Testis (tissue), 3 donors: ENCODE data around the gene GABRB3. TPM values are rescaled to one million over a fixed set of nuclear protein-coding genes. Genes with fewer than 3 reads are reported as not detected.
"Not testable (repeated sequence)": the region's sequence is repeated elsewhere in the genome, so short reads cannot be mapped to it uniquely, and the experiment has no call there.

Experiments
- DNase-seq: peaks from one replicate; pipeline ENCODE4 v3.0.0-alpha.2; 2019
- H3K27ac ChIP-seq, 2 donors: fragments of 200-600 bp; sonication (generic); one replicate each; pipeline ENCODE4 v1.5.1; 2019
- H3K27me3 ChIP-seq: fragments of 200-600 bp; sonication (generic); one replicate; pipeline ENCODE4 v1.5.1; 2019
- H3K36me3 ChIP-seq: fragments of 200-600 bp; sonication (generic); one replicate; pipeline ENCODE4 v1.5.1; 2017; ENCODE audit warnings: low read depth; ENCODE audit errors: missing control alignments
- H3K4me1 ChIP-seq: fragments of 200-600 bp; sonication (generic); one replicate; pipeline ENCODE4 v1.5.1; 2019
- H3K4me3 ChIP-seq, 2 donors: fragments of 200-600 bp; sonication (generic); one replicate each; pipeline ENCODE4 v1.5.1; 2017 to 2019
- H3K9me3 ChIP-seq: fragments of 200-600 bp; sonication (generic); one replicate; pipeline ENCODE4 v1.5.1; 2017
- POLR2A ChIP-seq: fragments of 450-650 bp; IDR thresholded peaks from one replicate; pipeline ENCODE4 v1.6.1; 2017; ENCODE audit warnings: antibody characterized with exemption, mild to moderate bottlenecking, moderate library complexity
- WGBS, 2 donors: methylation state at CpG; one replicate each; pipeline ENCODE4 v1.1.5; 2018; 5-methylcytosine and 5-hydroxymethylcytosine counted together
- intact Hi-C: fragments of 100-400 bp; cut with DNase I; formaldehyde crosslinking; loops from one replicate; pipeline ENCODE4 v1.15.1; 2023; ENCODE audit warnings: low total_unique reads
- polyA plus RNA-seq: library from polyadenylated mRNA; stranded (reverse); fragments of 350-450 nt; fragmentation: Illumina TruSeq; extraction: RNeasy Lipid Tissue Mini Kit (QIAGEN cat#74804); gene quantifications from one replicate; pipeline ENCODE4 v1.2.3, GENCODE V29; 2014; ENCODE audit warnings: low read depth, low replicate concordance; ENCODE audit not compliant: insufficient read depth
- total RNA-seq, 2 donors: library from RNA; depleted of rRNA; stranded (reverse); fragments of >200 nt; gene quantifications; one replicate each; pipeline ENCODE4 v1.2.3, GENCODE V29; 2016
- TF ChIP-seq, protein P1 (sequence below), 3 experiments: fragments of 450-650 bp in 2 of 3; fragments of 200-600 bp in 1 of 3; sonication (generic) in 1 of 3; IDR thresholded peaks; one replicate each; pipeline ENCODE4 v1.5.1; 2016 to 2019; ENCODE audit warnings: antibody characterized with exemption in 3 of 3, mild to moderate bottlenecking in 2 of 3, moderate library complexity in 1 of 3

The GABRB3 gene
- total and polyA plus RNA-seq, 3 donors from 2014 or later: 11.8 to 19.6 (median 16.2) TPM

DNA sequence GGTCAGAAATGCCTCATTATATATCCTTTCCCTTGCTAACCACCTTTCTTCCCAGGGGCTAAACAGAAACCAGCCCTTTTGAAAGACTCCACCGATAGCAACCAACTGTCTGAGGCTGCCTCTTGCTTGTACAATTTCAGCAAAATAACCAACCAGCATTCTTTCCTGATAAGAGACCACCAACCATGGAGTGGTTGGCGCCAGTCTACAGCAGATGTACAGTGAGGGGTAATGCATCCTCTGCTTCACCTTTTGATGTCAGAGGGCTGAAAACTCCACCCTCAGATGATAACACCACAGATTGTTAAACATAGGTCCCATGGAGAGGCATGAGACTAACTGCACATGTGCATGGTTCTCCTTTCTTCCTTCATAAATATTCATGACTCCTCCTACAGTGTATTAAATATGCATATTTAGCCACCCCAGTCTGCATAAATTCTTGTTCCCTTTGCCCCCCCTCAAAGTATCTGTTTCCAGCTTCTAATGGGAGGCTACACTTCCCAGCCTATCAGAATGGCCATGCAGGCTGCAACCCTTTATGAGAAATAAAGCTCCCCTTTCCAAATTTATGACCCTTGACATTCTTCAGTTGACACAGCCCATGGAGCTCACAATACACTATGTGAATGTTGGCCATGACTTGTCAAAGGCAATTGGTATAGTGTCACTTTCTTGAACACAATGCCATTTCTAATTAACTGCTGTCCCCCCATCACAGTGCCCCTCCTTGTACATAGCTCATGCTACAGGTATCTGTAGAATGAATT, 48.3 kb downstream of the GABRB3 start:
- intact Hi-C loops: no loop called here
- Histone ChIP-seq H3K27me3 (no peaks in the 10 kb centered on the region), H3K4me1 (no peaks in the 10 kb centered on the region), H3K36me3 (no peaks in the 10 kb centered on the region), H3K4me3 (no peak overlapping the region), H3K9me3 (no peaks in the 10 kb centered on the region), H3K27ac (no peak overlapping the region)
- TF ChIP-seq POLR2A: no peak
- no peak for DNase-seq
- WGBS, 2 donors: 76 to 86% methylated on average over 2 of the region's 2 CpGs

DNA sequence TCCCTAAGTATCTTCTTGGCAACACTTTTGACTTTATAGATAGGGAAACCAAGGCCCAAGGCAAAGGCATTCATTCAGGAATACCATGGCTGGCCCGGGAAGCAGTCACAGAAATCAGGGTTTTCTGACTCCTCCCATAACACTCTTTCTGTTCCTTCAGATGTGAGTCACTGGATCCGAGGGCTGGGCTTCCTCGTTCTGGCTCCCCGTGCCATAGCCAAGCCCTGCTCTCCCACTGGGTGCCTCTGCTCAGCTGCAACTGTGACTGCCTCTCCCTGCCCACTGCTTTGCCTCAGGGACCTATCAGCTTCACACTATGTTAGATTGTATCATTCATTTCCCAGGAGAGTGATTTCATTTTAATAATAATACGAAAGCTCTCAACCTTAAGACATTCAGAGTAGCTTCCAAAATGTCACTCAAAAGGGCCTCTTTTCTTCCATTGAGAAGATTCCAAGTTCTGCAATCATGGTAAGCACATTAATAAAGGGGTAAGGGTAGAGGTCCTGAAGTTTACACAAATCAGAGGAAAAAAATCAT, 50.2 kb downstream of the GABRB3 start:
- intact Hi-C loops: no loop called here
- H3K4me1 ChIP-seq: no peaks in the 10 kb centered on the region
- no peak for DNase-seq
- H3K27me3 ChIP-seq: no peaks in the 10 kb centered on the region
- no peaks in the 10 kb centered on the region for H3K36me3 ChIP-seq
- no peaks in the 10 kb centered on the region for H3K9me3 ChIP-seq
- H3K4me3 ChIP-seq: no peak overlapping the region
- TF ChIP-seq POLR2A: no peak
- TF ChIP-seq, protein P1, sequence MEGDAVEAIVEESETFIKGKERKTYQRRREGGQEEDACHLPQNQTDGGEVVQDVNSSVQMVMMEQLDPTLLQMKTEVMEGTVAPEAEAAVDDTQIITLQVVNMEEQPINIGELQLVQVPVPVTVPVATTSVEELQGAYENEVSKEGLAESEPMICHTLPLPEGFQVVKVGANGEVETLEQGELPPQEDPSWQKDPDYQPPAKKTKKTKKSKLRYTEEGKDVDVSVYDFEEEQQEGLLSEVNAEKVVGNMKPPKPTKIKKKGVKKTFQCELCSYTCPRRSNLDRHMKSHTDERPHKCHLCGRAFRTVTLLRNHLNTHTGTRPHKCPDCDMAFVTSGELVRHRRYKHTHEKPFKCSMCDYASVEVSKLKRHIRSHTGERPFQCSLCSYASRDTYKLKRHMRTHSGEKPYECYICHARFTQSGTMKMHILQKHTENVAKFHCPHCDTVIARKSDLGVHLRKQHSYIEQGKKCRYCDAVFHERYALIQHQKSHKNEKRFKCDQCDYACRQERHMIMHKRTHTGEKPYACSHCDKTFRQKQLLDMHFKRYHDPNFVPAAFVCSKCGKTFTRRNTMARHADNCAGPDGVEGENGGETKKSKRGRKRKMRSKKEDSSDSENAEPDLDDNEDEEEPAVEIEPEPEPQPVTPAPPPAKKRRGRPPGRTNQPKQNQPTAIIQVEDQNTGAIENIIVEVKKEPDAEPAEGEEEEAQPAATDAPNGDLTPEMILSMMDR (IDR thresholded peaks at IDR 0.05): no peak
- 52 to 67% methylated on average over 5 of the region's 5 CpGs for WGBS, 2 donors
- no peak overlapping the region for H3K27ac ChIP-seq

DNA sequence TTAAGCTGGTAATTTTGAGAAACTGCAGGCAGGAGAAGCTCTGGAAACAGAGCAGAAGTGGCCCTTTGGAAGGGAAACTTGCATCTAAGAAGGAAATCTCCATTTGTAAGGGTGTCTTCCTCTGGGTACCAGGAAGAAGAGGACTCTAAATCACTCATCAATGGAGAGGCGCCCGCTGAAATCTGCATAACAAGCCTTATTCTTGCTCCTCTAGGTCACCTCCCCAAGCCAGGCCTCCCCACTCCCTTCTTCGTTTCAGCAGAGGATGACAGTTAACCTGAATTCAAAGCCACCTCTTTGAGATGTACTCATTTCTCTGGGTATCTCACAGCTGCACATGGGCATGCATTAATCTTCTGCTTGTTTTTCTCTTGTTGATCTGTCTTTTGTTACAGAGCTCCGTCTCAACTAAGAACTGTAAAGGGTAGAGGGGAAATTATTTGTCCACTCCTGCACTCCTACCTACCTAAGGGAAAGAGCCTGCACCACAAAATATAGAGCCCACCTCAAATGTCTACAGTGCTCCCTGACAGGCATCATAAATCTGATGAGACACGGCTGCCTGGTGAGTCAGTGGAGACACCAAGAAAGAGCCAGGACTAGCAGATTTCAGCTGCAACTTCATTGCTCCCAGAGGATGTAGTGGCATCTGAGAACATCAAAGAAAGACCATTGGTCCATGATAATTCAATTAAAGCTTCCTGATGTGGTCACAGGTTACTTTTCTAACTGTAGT, 51.5 kb downstream of the GABRB3 start:
- H3K4me3 ChIP-seq: no peak overlapping the region
- TF ChIP-seq, protein P1 (IDR thresholded peaks at IDR 0.05): no peak
- TF ChIP-seq POLR2A: no peak
- no peaks in the 10 kb centered on the region for H3K4me1 ChIP-seq
- no peaks in the 10 kb centered on the region for H3K27me3 ChIP-seq
- intact Hi-C loops: no loop called here
- H3K9me3 ChIP-seq: no peaks in the 10 kb centered on the region
- no peaks in the 10 kb centered on the region for H3K36me3 ChIP-seq
- H3K27ac ChIP-seq: no peak overlapping the region
- no peak for DNase-seq
- WGBS, 2 donors: 27 to 40% methylated on average over 5 of the region's 5 CpGs

DNA sequence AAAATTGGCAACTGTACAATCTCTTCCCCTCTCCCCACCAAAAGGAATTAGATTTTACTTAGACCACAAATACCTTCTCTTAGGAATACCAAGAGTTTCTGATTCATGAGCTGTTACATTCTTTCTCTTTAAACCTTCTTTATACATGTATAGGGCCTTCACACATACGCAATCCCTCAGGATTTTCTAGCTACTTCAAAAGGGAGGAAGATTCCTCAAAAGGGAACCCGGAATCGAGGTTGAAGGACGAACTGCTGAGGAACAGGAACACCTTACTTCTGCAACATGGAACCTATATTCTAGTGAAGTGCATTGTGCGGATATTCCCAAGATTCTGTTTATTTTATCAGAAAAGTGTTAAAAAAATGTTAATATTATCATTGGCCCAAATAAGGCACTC, 52.3 kb downstream of the GABRB3 start:
- no peak overlapping the region for H3K4me3 ChIP-seq
- H3K27ac ChIP-seq: no peak overlapping the region
- no peaks in the 10 kb centered on the region for H3K27me3 ChIP-seq
- no peak for DNase-seq
- no peaks in the 10 kb centered on the region for H3K4me1 ChIP-seq
- intact Hi-C loops: no loop called here
- H3K36me3 ChIP-seq: no peaks in the 10 kb centered on the region
- no peak for TF ChIP-seq POLR2A
- TF ChIP-seq, protein P1 (IDR thresholded peaks at IDR 0.05): no peak
- no peaks in the 10 kb centered on the region for H3K9me3 ChIP-seq
- WGBS, 2 donors: 45 to 52% methylated on average over 5 of the region's 5 CpGs

DNA sequence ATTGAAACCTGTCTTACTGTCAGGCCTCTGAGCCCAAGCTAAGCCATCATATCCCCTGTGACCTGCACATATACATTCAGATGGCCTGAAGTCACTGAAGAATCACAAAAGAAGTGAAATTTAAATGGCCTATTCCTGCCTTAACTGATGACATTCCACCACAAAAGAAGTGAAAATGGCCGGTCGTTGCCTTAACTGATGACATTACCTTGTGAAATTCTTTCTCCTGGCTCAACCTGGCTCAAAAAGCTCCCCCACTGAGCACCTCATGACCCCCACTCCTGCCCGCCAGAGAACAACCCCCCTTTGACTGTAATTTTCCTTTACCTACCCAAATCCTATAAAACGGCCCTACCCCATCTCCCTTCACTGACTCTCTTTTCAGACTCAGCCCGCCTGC, 53.0 kb downstream of the GABRB3 start:
- DNase-seq, intact Hi-C loops, H3K27me3 ChIP-seq, H3K27ac ChIP-seq, H3K4me3 ChIP-seq, H3K4me1 ChIP-seq, H3K36me3 ChIP-seq, H3K9me3 ChIP-seq: not testable (repeated sequence)
- WGBS, 2 donors: 62 to 67% methylated on average over 4 of the region's 5 CpGs
